ENCODE measurements around the gene UTS2B.

UTS2B gene

DNA sequence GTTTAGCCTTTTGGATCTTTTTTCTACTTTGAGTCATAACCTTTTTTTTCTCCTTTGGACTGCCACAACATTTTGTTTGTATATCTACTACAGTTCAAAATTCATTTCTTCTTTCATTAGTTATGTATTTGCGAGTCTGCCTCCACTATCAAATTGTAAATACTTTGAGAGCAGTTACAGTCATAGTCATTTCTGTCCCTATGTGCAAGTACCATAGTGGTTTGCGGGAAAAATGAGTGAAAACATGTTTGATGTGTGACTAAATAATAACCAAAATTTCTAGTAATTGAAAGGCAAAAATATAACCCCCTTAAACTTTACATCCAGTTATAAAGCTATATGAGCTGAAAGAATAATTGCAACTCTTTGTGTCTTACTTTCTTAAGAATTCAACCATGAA, 46.9 kb downstream of the UTS2B start:
- H3K27ac ChIP-seq (ENCODE audit: extremely low read depth, low read depth, low read length): no peak overlapping the region
- CTCF ChIA-PET: no interaction called here
- no peaks in the 10 kb centered on the region for H3K9me3 ChIP-seq (ENCODE audit: control insufficient read depth, insufficient read depth, low read depth, low read length)
- H3K4me3 ChIP-seq (ENCODE audit: low read depth, low read length): no peak overlapping the region
- peaks cover 9% of the 10 kb centered on the region for H3K4me1 ChIP-seq (ENCODE audit: control insufficient read depth, insufficient read depth, low read length)
- H3K36me3 ChIP-seq (ENCODE audit: control insufficient read depth in 2 of 2, insufficient read depth in 1 of 2, low read length in 2 of 2): no peaks in the 10 kb centered on the region
- TF ChIP-seq ZNF610 (tag by site-specific recombination; IDR thresholded peaks at IDR 0.05; ENCODE audit: borderline replicate concordance) (no peak), ZNF175 (tag by site-specific recombination; IDR thresholded peaks at IDR 0.05) (no peak), KLF9 (tag by site-specific recombination; IDR thresholded peaks at IDR 0.05; ENCODE audit: low read depth) (no peak), ZNF830 (tag by site-specific recombination; IDR thresholded peaks at IDR 0.05; ENCODE audit: low read depth) (no peak), MEIS1 (CRISPR knock-in tag; IDR thresholded peaks at IDR 0.05; ENCODE audit: borderline replicate concordance) (no peak), ZNF214 (tag by site-specific recombination; IDR thresholded peaks at IDR 0.05; ENCODE audit: borderline replicate concordance) (no peak), ZNF335 (tag by site-specific recombination; conservative IDR thresholded peaks at IDR 0.05) (no peak), ZNF768 (tag by site-specific recombination; IDR thresholded peaks at IDR 0.05) (no peak), MZF1 (tag by site-specific recombination; IDR thresholded peaks at IDR 0.05; ENCODE audit: borderline replicate concordance) (no peak)
- TF ChIP-seq, protein P1, sequence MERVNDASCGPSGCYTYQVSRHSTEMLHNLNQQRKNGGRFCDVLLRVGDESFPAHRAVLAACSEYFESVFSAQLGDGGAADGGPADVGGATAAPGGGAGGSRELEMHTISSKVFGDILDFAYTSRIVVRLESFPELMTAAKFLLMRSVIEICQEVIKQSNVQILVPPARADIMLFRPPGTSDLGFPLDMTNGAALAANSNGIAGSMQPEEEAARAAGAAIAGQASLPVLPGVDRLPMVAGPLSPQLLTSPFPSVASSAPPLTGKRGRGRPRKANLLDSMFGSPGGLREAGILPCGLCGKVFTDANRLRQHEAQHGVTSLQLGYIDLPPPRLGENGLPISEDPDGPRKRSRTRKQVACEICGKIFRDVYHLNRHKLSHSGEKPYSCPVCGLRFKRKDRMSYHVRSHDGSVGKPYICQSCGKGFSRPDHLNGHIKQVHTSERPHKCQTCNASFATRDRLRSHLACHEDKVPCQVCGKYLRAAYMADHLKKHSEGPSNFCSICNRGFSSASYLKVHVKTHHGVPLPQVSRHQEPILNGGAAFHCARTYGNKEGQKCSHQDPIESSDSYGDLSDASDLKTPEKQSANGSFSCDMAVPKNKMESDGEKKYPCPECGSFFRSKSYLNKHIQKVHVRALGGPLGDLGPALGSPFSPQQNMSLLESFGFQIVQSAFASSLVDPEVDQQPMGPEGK (tag by site-specific recombination; IDR thresholded peaks at IDR 0.05): no peak
- TF ChIP-seq, protein P2, sequence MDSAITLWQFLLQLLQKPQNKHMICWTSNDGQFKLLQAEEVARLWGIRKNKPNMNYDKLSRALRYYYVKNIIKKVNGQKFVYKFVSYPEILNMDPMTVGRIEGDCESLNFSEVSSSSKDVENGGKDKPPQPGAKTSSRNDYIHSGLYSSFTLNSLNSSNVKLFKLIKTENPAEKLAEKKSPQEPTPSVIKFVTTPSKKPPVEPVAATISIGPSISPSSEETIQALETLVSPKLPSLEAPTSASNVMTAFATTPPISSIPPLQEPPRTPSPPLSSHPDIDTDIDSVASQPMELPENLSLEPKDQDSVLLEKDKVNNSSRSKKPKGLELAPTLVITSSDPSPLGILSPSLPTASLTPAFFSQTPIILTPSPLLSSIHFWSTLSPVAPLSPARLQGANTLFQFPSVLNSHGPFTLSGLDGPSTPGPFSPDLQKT (IDR thresholded peaks at IDR 0.05; ENCODE audit: borderline replicate concordance, low read depth, low read length): no peak
- POLR2A ChIA-PET: no interaction called here

DNA sequence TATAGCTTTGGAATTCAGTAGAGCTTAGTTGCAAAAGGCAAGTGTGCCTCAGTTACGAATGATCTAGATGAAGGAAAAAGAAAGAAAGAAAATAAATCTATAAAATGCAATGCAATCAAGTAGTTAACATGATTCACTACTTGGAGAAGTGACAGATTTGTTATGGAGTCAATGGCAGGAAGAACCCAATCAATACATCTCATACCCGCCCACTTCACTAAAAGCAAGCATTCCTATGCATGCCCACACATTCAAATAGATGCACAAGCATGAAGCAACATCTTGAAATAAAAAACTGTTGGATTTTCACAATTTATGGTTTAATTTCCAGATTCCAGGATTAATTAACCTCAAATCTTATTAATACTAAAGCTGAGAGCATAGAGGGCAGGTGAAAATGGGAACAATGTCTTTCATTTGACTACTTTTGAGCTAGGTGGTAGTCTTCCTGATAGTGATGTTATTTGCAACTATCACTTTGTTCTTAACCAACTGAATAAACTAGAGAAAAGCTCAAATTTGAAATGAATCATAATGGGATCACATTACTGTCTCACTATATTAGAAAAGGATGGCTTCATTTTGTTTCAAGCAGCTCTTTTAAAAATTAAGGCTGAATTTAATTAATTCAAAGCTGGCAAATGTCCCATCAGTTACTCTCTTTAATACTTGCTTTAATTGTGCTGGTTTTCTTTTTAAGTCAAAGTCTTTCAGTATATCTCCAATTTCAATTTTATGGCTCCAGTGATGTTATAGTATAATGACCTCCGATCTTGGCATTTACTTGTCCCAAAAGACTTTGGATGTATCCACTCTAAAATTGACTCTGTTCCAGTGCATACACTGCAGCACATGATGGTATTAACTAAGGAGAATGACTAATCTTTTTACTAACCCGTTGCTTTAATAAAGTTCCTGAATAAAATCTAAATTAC, 47.8 kb downstream of the UTS2B start:
- POLR2A ChIA-PET: no interaction called here
- peaks cover 9% of the 10 kb centered on the region for H3K4me1 ChIP-seq (ENCODE audit: control insufficient read depth, insufficient read depth, low read length)
- H3K9me3 ChIP-seq (ENCODE audit: control insufficient read depth, insufficient read depth, low read depth, low read length): no peaks in the 10 kb centered on the region
- H3K27ac ChIP-seq (ENCODE audit: extremely low read depth, low read depth, low read length): no peak overlapping the region
- CTCF ChIA-PET: interaction anchor here (0.7 kb wide), 2 partner anchors 22 to 1591 kb away, joined by 3 read pairs; no protein-coding TSS in a partner anchor
- H3K36me3 ChIP-seq (ENCODE audit: control insufficient read depth in 2 of 2, insufficient read depth in 1 of 2, low read length in 2 of 2): no peaks in the 10 kb centered on the region
- TF ChIP-seq ZNF843 (tag by site-specific recombination; IDR thresholded peaks at IDR 0.05): peak; percentile 42; the same call in 1 of the 2 replicates
- TF ChIP-seq, protein P3, sequence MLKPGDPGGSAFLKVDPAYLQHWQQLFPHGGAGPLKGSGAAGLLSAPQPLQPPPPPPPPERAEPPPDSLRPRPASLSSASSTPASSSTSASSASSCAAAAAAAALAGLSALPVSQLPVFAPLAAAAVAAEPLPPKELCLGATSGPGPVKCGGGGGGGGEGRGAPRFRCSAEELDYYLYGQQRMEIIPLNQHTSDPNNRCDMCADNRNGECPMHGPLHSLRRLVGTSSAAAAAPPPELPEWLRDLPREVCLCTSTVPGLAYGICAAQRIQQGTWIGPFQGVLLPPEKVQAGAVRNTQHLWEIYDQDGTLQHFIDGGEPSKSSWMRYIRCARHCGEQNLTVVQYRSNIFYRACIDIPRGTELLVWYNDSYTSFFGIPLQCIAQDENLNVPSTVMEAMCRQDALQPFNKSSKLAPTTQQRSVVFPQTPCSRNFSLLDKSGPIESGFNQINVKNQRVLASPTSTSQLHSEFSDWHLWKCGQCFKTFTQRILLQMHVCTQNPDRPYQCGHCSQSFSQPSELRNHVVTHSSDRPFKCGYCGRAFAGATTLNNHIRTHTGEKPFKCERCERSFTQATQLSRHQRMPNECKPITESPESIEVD (tag by site-specific recombination; IDR thresholded peaks at IDR 0.05): peak; percentile 63
- peak; percentile 45; the same call in 1 of the 2 replicates for TF ChIP-seq FEZF1 (tag by site-specific recombination; IDR thresholded peaks at IDR 0.05)
- TF ChIP-seq OSR2 (tag by site-specific recombination; IDR thresholded peaks at IDR 0.05): 0 out of 2 replicates have a peak, but pooled peaks have one; percentile 20
- no peak for TF ChIP-seq SALL2 (tag by site-specific recombination; IDR thresholded peaks at IDR 0.05; ENCODE audit: borderline replicate concordance)
- TF ChIP-seq, protein P4, sequence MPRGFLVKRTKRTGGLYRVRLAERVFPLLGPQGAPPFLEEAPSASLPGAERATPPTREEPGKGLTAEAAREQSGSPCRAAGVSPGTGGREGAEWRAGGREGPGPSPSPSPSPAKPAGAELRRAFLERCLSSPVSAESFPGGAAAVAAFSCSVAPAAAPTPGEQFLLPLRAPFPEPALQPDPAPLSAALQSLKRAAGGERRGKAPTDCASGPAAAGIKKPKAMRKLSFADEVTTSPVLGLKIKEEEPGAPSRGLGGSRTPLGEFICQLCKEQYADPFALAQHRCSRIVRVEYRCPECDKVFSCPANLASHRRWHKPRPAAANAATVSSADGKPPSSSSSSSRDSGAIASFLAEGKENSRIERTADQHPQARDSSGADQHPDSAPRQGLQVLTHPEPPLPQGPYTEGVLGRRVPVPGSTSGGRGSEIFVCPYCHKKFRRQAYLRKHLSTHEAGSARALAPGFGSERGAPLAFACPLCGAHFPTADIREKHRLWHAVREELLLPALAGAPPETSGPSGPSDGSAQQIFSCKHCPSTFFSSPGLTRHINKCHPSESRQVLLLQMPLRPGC (tag by site-specific recombination; IDR thresholded peaks at IDR 0.05): 0 out of 2 replicates have a peak, but pooled peaks have one; percentile 13
- no peak for TF ChIP-seq ZNF654 (tag by site-specific recombination; IDR thresholded peaks at IDR 0.05; ENCODE audit: low read depth)
- TF ChIP-seq ZNF48 (tag by site-specific recombination; IDR thresholded peaks at IDR 0.05): no peak
- no peak for TF ChIP-seq ZFP69B (tag by site-specific recombination; IDR thresholded peaks at IDR 0.05)
- 0 out of 2 replicates have a peak, but pooled peaks have one; percentile 48 for TF ChIP-seq BCL11A (tag by site-specific recombination; IDR thresholded peaks at IDR 0.05; ENCODE audit: low read depth)
- TF ChIP-seq ZEB2 (tag by site-specific recombination; IDR thresholded peaks at IDR 0.05): peak; percentile 30; the same call in 1 of the 2 replicates
- peak; percentile 31; the same call in 1 of the 2 replicates for TF ChIP-seq TCF7L2 (IDR thresholded peaks at IDR 0.05; ENCODE audit: borderline replicate concordance, low read depth, low read length)
- H3K4me3 ChIP-seq (ENCODE audit: low read depth, low read length): no peak overlapping the region

All from HEK293 (cell line).